CD4-positive, alpha-beta T cell treated with Interleukin-2 at 100 ng/mL for 4 hours (primary cell): ENCODE measurements around the gene GJA4.

ENCODE experiments used
- DNase-seq: peaks from one replicate; pipeline ENCODE4 v3.0.0-alpha.2; 2020; ENCODE audit warnings: low spot score

The GJA4 gene

GRCh38 chr1:34792868-34793727, at the start of gene GJA4:
Gene GJA4 (plus strand): TSS chr1:34792999. CDS start chr1:34794214, 1,215 bp downstream.
- DNase-seq = no peak

- DNase-seq = no peak
These were observed 49.0 kb upstream of the GJA4 start for GRCh38 chr1:34743775-34744174.

- DNase-seq = no peak
These were observed 47.9 kb upstream of the GJA4 start for GRCh38 chr1:34744851-34745250.

- no peak for DNase-seq
These were observed 47.1 kb upstream of the GJA4 start for GRCh38 chr1:34745666-34746065.

GRCh38 chr1:34746101-34746500, 46.7 kb upstream of the GJA4 start:
- no peak for DNase-seq

GRCh38 chr1:34746785-34747637, 45.8 kb upstream of the GJA4 start:
- no peak for DNase-seq

GRCh38 chr1:34747638-34747941, 45.2 kb upstream of the GJA4 start:
- no peak for DNase-seq

GRCh38 chr1:34749992-34750391, 42.8 kb upstream of the GJA4 start:
- DNase-seq = no peak

GRCh38 chr1:34750610-34751009, 42.2 kb upstream of the GJA4 start:
- no peak for DNase-seq

- DNase-seq = no peak
These were observed 39.6 kb upstream of the GJA4 start for GRCh38 chr1:34753163-34753562.

- no peak for DNase-seq
These were observed 37.7 kb upstream of the GJA4 start, which contains the start of gene GJB5 for GRCh38 chr1:34754964-34755637. Gene GJB5 (plus strand): TSS chr1:34755047. CDS start chr1:34757331, 2,284 bp downstream.

GRCh38 chr1:34755961-34756360, 36.8 kb upstream of the GJA4 start:
- DNase-seq = no peak

GRCh38 chr1:34757386-34757785, 35.4 kb upstream of the GJA4 start:
- DNase-seq = no peak

- no peak for DNase-seq
These were observed 34.0 kb upstream of the GJA4 start for GRCh38 chr1:34758751-34759150.

GRCh38 chr1:34759503-34760357, 33.1 kb upstream of the GJA4 start, which contains the start of gene GJB4:
Gene GJB4 (plus strand): TSS chr1:34759740. CDS start chr1:34761255, 1,515 bp downstream.
- no peak for DNase-seq

- DNase-seq = no peak
These were observed 31.5 kb upstream of the GJA4 start for GRCh38 chr1:34761176-34761761.

- no peak for DNase-seq
These were observed 31.0 kb upstream of the GJA4 start for GRCh38 chr1:34761776-34762307.

GRCh38 chr1:34762474-34763141, 30.2 kb upstream of the GJA4 start:
- no peak for DNase-seq

- DNase-seq = no peak
These were observed 29.5 kb upstream of the GJA4 start for GRCh38 chr1:34763142-34763781.

- DNase-seq = no peak
These were observed 23.9 kb upstream of the GJA4 start for GRCh38 chr1:34768856-34769255.
